IMR-90 (cell line): ENCODE data around the gene NR1D1. TPM values are rescaled to one million over a fixed set of nuclear protein-coding genes. Genes with fewer than 3 reads are reported as not detected.

ENCODE experiments used
- ATAC-seq: fragments of 200-7000 bp; cut with Tn5 transposase; 2 replicates; pipeline ENCODE4 v1.9.1; 2020; ENCODE audit warnings: low read depth, mild to moderate bottlenecking, moderate library complexity
- BruUV-seq: library from RNA; stranded (reverse); fragments of 400-500 nt; replicated peaks from 2 replicates; lab custom pipeline; 2021; lab: Mats Ljungman, UMichigan
- CTCF ChIA-PET: fragments of 300-600 bp; formaldehyde crosslinking; extraction: SDS; loops from one replicate; lab custom pipeline; 2021; ENCODE audit warnings: antibody characterized with exemption; lab: Yijun Ruan, JAX
- POLR2A ChIA-PET: fragments of 300-600 bp; sonication (Branson Sonifier 250); formaldehyde crosslinking; loops from one replicate; lab custom pipeline; 2022; ENCODE audit warnings: antibody characterized with exemption; ENCODE audit not compliant: unreplicated experiment; lab: Charles Lee
- DNase-seq: peaks from one replicate; pipeline ENCODE4 v3.0.0; 2013
- H2AFZ ChIP-seq: replicated peaks from 2 replicates; pipeline ENCODE3; 2013; ENCODE audit warnings: low read length, mild to moderate bottlenecking; ENCODE audit not compliant: poor library complexity
- H2AK5ac ChIP-seq: 2 replicates; pipeline ENCODE4 v1.6.1; 2013; ENCODE audit warnings: low read depth, low read length, inconsistent platforms
- H2AK9ac ChIP-seq: replicated peaks from 2 replicates; pipeline ENCODE3; 2013; ENCODE audit warnings: mild to moderate bottlenecking, low read depth, low read length, moderate library complexity; ENCODE audit not compliant: poor library complexity
- H2BK120ac ChIP-seq: 2 replicates; pipeline ENCODE4 v1.6.1; 2013; ENCODE audit warnings: low read depth, low read length, inconsistent platforms
- H2BK15ac ChIP-seq: 3 replicates; pipeline ENCODE4 v1.6.1; 2013; ENCODE audit warnings: low read depth, low read length, inconsistent platforms
- H2BK20ac ChIP-seq: 2 replicates; pipeline ENCODE4 v1.6.1; 2013; ENCODE audit warnings: low read depth, mild to moderate bottlenecking, inconsistent platforms, low read length, moderate library complexity
- H2BK5ac ChIP-seq: 2 replicates; pipeline ENCODE4 v1.6.1; 2013; ENCODE audit warnings: mild to moderate bottlenecking, low read depth, low read length, inconsistent platforms; ENCODE audit not compliant: poor library complexity, severe bottlenecking
- H3K14ac ChIP-seq: replicated peaks from 2 replicates; pipeline ENCODE4 v1.6.1; 2013; ENCODE audit warnings: low read depth, low read length, inconsistent platforms
- H3K18ac ChIP-seq: 2 replicates; pipeline ENCODE4 v1.6.1; 2013; ENCODE audit warnings: low read depth, low read length, control low read depth
- H3K23ac ChIP-seq: 2 replicates; pipeline ENCODE4 v1.6.1; 2013; ENCODE audit warnings: low read depth, low read length, inconsistent platforms
- H3K27ac ChIP-seq: 2 replicates; pipeline ENCODE4 v1.5.1; 2013; ENCODE audit warnings: mild to moderate bottlenecking, control low read depth, low read length; ENCODE audit not compliant: insufficient read depth
- H3K27me3 ChIP-seq: 2 replicates; pipeline ENCODE4 v1.6.1; 2013; ENCODE audit warnings: low read length; ENCODE audit not compliant: control insufficient read depth, insufficient read depth
- H3K36me3 ChIP-seq: 2 replicates; pipeline ENCODE4 v1.6.1; 2013; ENCODE audit warnings: low read length, mixed read lengths; ENCODE audit not compliant: control insufficient read depth, insufficient read depth
- H3K4ac ChIP-seq: 2 replicates; pipeline ENCODE4 v1.6.1; 2013; ENCODE audit warnings: low read depth, low read length, inconsistent platforms
- H3K4me1 ChIP-seq: 2 replicates; pipeline ENCODE4 v1.6.1; 2013; ENCODE audit warnings: low read length, mixed read lengths; ENCODE audit not compliant: control insufficient read depth, insufficient read depth
- H3K4me2 ChIP-seq: 2 replicates; pipeline ENCODE4 v1.6.1; 2013; ENCODE audit warnings: low read depth, mild to moderate bottlenecking, control low read depth, low read length, moderate library complexity
- H3K4me3 ChIP-seq: 2 replicates; pipeline ENCODE4 v1.5.1; 2013; ENCODE audit warnings: low read depth, mild to moderate bottlenecking, control low read depth, low read length, moderate library complexity; ENCODE audit not compliant: insufficient read depth
- H3K56ac ChIP-seq: 2 replicates; pipeline ENCODE4 v1.6.1; 2013; ENCODE audit warnings: low read length, inconsistent platforms; ENCODE audit not compliant: insufficient read depth; ENCODE audit errors: extremely low read depth
- H3K79me1 ChIP-seq, 2 experiments: 2 replicates each; pipeline ENCODE4 v1.6.1; 2013; ENCODE audit warnings: low read length in 2 of 2, inconsistent platforms in 1 of 2, low read depth in 1 of 2
- H3K9ac ChIP-seq: 2 replicates; pipeline ENCODE4 v1.6.1; 2013; ENCODE audit warnings: low read depth, low read length, control low read depth
- H3K9me1 ChIP-seq: 2 replicates; pipeline ENCODE4 v1.6.1; 2013; ENCODE audit warnings: low read length, inconsistent platforms; ENCODE audit not compliant: insufficient read depth
- H3K9me3 ChIP-seq: 2 replicates; pipeline ENCODE4 v1.6.1; 2013; ENCODE audit warnings: low read length; ENCODE audit not compliant: control insufficient read depth, insufficient read depth
- H4K20me1 ChIP-seq: 2 replicates; pipeline ENCODE4 v1.6.1; 2013; ENCODE audit warnings: low read length, inconsistent platforms; ENCODE audit not compliant: insufficient read depth
- H4K5ac ChIP-seq: 2 replicates; pipeline ENCODE4 v1.6.1; 2013; ENCODE audit warnings: mild to moderate bottlenecking, low read depth, low read length, control low read depth
- H4K8ac ChIP-seq, 2 experiments: 2 replicates each; pipeline ENCODE4 v1.6.1; 2013; ENCODE audit warnings: low read depth in 2 of 2, low read length in 2 of 2, control low read depth in 1 of 2, inconsistent platforms in 1 of 2
- H4K91ac ChIP-seq: 2 replicates; pipeline ENCODE4 v1.6.1; 2013; ENCODE audit warnings: low read depth, low read length, inconsistent platforms; ENCODE audit not compliant: insufficient read depth
- BHLHE40 ChIP-seq: fragments of 150-350 bp; IDR thresholded peaks from 2 replicates; pipeline ENCODE4 v1.6.1; 2016; ENCODE audit warnings: mild to moderate bottlenecking, low read depth, low read length
- FOS ChIP-seq: fragments of 150-350 bp; IDR thresholded peaks from 2 replicates; pipeline ENCODE4 v1.6.1; 2016; ENCODE audit warnings: low read depth, low read length
- MAZ ChIP-seq: IDR thresholded peaks from 2 replicates; pipeline ENCODE4 v1.6.1; 2012; ENCODE audit warnings: low read depth, mild to moderate bottlenecking, low read length, improper control_type of control experiment, moderate library complexity, borderline replicate concordance
- MXI1 ChIP-seq: IDR thresholded peaks from 2 replicates; pipeline ENCODE4 v1.6.1; 2012; ENCODE audit warnings: low read depth, mild to moderate bottlenecking, low read length, moderate library complexity, borderline replicate concordance
- NFE2L2 ChIP-seq: fragments of 150-350 bp; IDR thresholded peaks from 2 replicates; pipeline ENCODE4 v1.6.1; 2016; ENCODE audit warnings: low read depth, mild to moderate bottlenecking, low read length
- POLR2A ChIP-seq: IDR thresholded peaks from 2 replicates; pipeline ENCODE4 v1.6.1; 2012; ENCODE audit warnings: mild to moderate bottlenecking, low read depth, low read length
- RFX5 ChIP-seq: IDR thresholded peaks from 2 replicates; pipeline ENCODE4 v1.8.0; 2012; ENCODE audit warnings: low read depth, mild to moderate bottlenecking, low read length, moderate library complexity
- SMC3 ChIP-seq: fragments of 150-350 bp; IDR thresholded peaks from 2 replicates; pipeline ENCODE4 v1.6.1; 2016; ENCODE audit warnings: low read depth, mild to moderate bottlenecking, antibody characterized with exemption, low read length, moderate library complexity
- whole genome bisulfite sequencing, 2 experiments: methylation state at CpG; one replicate each; pipeline versions ENCODE4 v1.1.5 to v1.1.7; 2013; ENCODE audit warnings: missing lambda C conversion rate in 2 of 2; ENCODE audit not compliant: insufficient read length in 1 of 2; ENCODE audit errors: extremely low coverage in 2 of 2; 5-methylcytosine and 5-hydroxymethylcytosine counted together
- dilution Hi-C: fragments of 300-500 bp; cut with HindIII; formaldehyde crosslinking; loops from one replicate; pipeline ENCODE4 v1.14.3; 2018; ENCODE audit warnings: low sequenced_read_pairs; ENCODE audit not compliant: unreplicated experiment
- in situ Hi-C: fragments of 300-500 bp; cut with MboI; formaldehyde crosslinking; loops from 3 replicates; pipeline ENCODE4 v1.14.3; 2019; ENCODE audit warnings: low sequenced_read_pairs, inconsistent platforms, mixed read lengths
- intact Hi-C: fragments of 100-400 bp; cut with micrococcal nuclease; formaldehyde crosslinking; loops from 2 replicates; pipeline ENCODE4 v1.10.0; 2022
- polyA plus RNA-seq, 3 experiments: library from polyadenylated mRNA; depleted of rRNA; stranded (reverse); fragments of >200 nt; gene quantifications; 2 replicates each; pipeline ENCODE4 v1.2.3, GENCODE V29; 2012; ENCODE audit warnings: low replicate concordance in 1 of 3
- total RNA-seq: library from RNA; depleted of rRNA; stranded (reverse); fragments of >200 nt; gene quantifications from 2 replicates; pipeline ENCODE4 v1.2.3, GENCODE V29; 2012

The NR1D1 gene
- total and polyA plus RNA-seq, 2 of the 4 experiments (the other 2 are of a cell fraction), result 0.36 to 7.2 TPM

DNA sequence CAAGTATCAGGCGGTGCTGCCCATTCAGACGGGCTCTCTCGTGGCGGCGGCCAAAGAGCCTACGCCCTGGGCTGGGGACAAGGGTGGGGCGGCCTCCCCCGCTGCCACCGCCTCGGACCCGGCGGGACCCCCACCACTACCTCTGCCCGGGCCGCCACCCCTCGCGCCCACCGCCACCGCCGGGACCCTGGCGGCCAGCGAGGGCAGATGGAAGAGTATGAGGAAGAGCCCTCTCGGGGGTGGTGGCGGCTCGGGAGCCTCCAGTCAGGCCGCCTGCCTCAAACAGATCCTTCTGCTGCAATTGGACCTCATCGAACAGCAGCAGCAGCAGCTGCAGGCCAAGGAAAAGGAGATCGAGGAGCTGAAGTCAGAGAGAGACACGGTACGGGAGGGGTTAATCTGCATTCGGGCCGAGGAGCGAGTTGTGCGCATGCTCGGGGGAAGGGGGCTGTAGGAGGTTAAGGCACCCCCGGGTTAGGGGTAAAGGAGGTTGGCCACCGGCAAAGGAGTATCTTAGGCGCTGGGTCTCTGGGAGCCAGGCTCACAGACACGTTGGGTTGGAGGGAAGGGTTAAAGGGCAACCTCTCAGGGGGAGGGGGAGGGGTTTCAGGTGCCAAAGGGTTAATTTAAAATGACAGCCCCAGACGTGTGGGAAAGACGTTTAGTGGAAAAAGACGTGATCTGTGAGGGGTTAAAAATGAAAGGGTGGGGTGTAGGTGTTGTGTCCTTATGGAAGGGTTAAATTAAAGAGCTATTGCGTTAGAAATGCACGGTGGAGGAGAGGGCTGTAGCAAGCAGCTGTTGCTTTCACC lies 22.8 kb upstream of the NR1D1 start:
- Histone ChIP-seq H3K9me1 (peaks cover 3% of the 10 kb centered on the region), H3K4me1 (peaks cover 4% of the 10 kb centered on the region), H3K9me3 (no peaks in the 10 kb centered on the region), H2AFZ (peak overlapping the region; percentile 82), H4K91ac (peak overlapping the region; percentile 81), H2BK20ac (0 out of 2 replicates have a peak overlapping the region, but pooled peaks have one; percentile 34), H3K18ac (peak overlapping the region; percentile 71), H3K23ac (peak overlapping the region; percentile 95), H4K20me1 (peaks cover 39% of the 10 kb centered on the region), H4K8ac (peak overlapping the region; percentile 24 to 71; a peak in 2 of 4 replicates), H3K4me3 (peak overlapping the region; percentile 93), H2AK9ac (peak overlapping the region; percentile 100), H3K79me1 (peaks cover 10 to 53% of the 10 kb centered on the region in 2 experiments), H2BK15ac (no peak overlapping the region; the same call in 2 of the 3 replicates), H3K27me3 (no peaks in the 10 kb centered on the region), H3K4ac (peak overlapping the region; percentile 97), H3K36me3 (peaks cover 15% of the 10 kb centered on the region), H3K27ac (peak overlapping the region; percentile 74), H4K5ac (peak overlapping the region; percentile 81; the same call in 1 of the 2 replicates), H3K14ac (peak overlapping the region; percentile 98), H3K9ac (peak overlapping the region; percentile 87), H3K4me2 (peak overlapping the region; percentile 89), H3K56ac (peak overlapping the region; percentile 71), H2AK5ac (peak overlapping the region; percentile 76), H2BK5ac (peak overlapping the region; percentile 97), H2BK120ac (peak overlapping the region; percentile 83)
- ChIA-PET CTCF (interaction anchor here (1.5 to 1.8 kb wide), 2 partner anchors 10 to 85 kb away, joined by 7 to 11 read pairs; no protein-coding TSS in a partner anchor), POLR2A (interaction anchor here (0.8 to 1.6 kb wide), 3 partner anchors 10 to 16 kb away, joined by 3 to 5 read pairs (median 4); no protein-coding TSS in a partner anchor)
- intact Hi-C loops, result loop anchor here (1.0 kb wide), 1 partner anchor 10 kb away; no protein-coding TSS in a partner anchor
- dilution Hi-C loops, result no loop called here
- no peak for TF ChIP-seq BHLHE40
- no peak for TF ChIP-seq SMC3
- TF ChIP-seq POLR2A, result no peak
- TF ChIP-seq NFE2L2, result no peak
- TF ChIP-seq RFX5, result no peak
- peak; percentile 37; the same call in 1 of the 2 replicates for TF ChIP-seq MAZ
- peak; percentile 41; the same call in 1 of the 2 replicates for TF ChIP-seq MXI1
- no peak for TF ChIP-seq FOS
- ATAC-seq, result no peak
- WGBS, 2 experiments, result 0 to 100% methylated on average over 2 to 18 of the region's 43 CpGs
- in situ Hi-C loops, result no loop called here
- peak; percentile 30 for DNase-seq
- BruUV-seq, result no TSS peak
